Muscle of leg (tissue), 16 donors: Measurements from ENCODE around the gene ELAVL3. TPM values are rescaled to one million over a fixed set of nuclear protein-coding genes. Genes with fewer than 3 reads are reported as not detected.

ENCODE experiments used
- DNase-seq: peaks from one replicate; pipeline ENCODE4 v3.0.0; 2013
- H3K27ac ChIP-seq: one replicate; pipeline ENCODE4 v1.5.1; 2013; ENCODE audit warnings: mild to moderate bottlenecking, low read length, control low read depth
- H3K27me3 ChIP-seq: one replicate; pipeline ENCODE4 v1.6.1; 2013; ENCODE audit warnings: low read length; ENCODE audit not compliant: control insufficient read depth, insufficient read depth
- H3K36me3 ChIP-seq: one replicate; pipeline ENCODE4 v1.6.1; 2013; ENCODE audit warnings: low read length; ENCODE audit not compliant: control insufficient read depth, insufficient read depth
- H3K4me1 ChIP-seq: one replicate; pipeline ENCODE4 v1.6.1; 2013; ENCODE audit warnings: low read length; ENCODE audit not compliant: control insufficient read depth, insufficient read depth
- H3K4me3 ChIP-seq: one replicate; pipeline ENCODE4 v1.5.1; 2013; ENCODE audit warnings: low read length, control low read depth
- H3K9me3 ChIP-seq: replicated peaks from 2 replicates; pipeline ENCODE4 v1.6.1; 2013; ENCODE audit warnings: low read depth, low read length; ENCODE audit not compliant: control insufficient read depth
- WGBS: methylation state at CpG from one replicate; pipeline ENCODE4 v1.1.5; 2013; ENCODE audit warnings: missing lambda C conversion rate; ENCODE audit not compliant: insufficient coverage; 5-methylcytosine and 5-hydroxymethylcytosine counted together
- long read RNA-seq, 11 donors: transcript quantifications; one replicate each; lab custom pipeline, GENCODE V29; 2026
- polyA plus RNA-seq, 8 donors: library from polyadenylated mRNA; unstranded; fragments of 120-200 nt; gene quantifications; one replicate each; pipeline versions ENCODE4 v1.2.1 to v1.2.3, GENCODE V29; 2013; ENCODE audit warnings: inconsistent platforms in 1 of 8, low replicate concordance in 1 of 8; ENCODE audit not compliant: insufficient read length in 8 of 8, insufficient read depth in 1 of 8
- total RNA-seq: library from RNA; stranded (reverse); fragments of 120-200 nt; gene quantifications from one replicate; pipeline ENCODE4 v1.2.4, GENCODE V29; 2013

ELAVL3 gene
- total RNA-seq: 0.09 TPM
- under 1 TPM in 6 of 8 donors, not detected in 2; 0.05 to 0.16 (median 0.10) TPM for polyA plus RNA-seq
- long read RNA-seq, donor 1: 0 reads
- long read RNA-seq, donor 2: 0 reads
- long read RNA-seq, donor 3: 0 reads
- long read RNA-seq, donor 4, full-length matches to known transcripts: 1 of 30 reads
- long read RNA-seq, donor 4, partial matches to known transcripts: 29 of 30 reads
- long read RNA-seq, donor 4, other reads (novel, unspliced or antisense): 0 of 30 reads
- long read RNA-seq, donor 5: 0 reads
- long read RNA-seq, donor 6: 0 reads
- long read RNA-seq, donor 7: 0 reads
- long read RNA-seq, donor 8: 0 reads
- long read RNA-seq, donor 9: 0 reads
- long read RNA-seq, donor 10: 0 reads
- long read RNA-seq, donor 11: 0 reads

GRCh38 chr19:11480715-11481533 lies at the start of gene ELAVL3:
Gene ELAVL3, minus strand, starts transcription at chr19:11481046. Its CDS starts 438 bp downstream, at chr19:11480608.
- Histone ChIP-seq H3K27ac (no peak within 1 kb of the TSS), H3K9me3 (no peaks in the 10 kb centered on the region), H3K36me3 (peaks cover 4% of the 10 kb centered on the region), H3K27me3 (peaks cover 62% of the 10 kb centered on the region), H3K4me1 (peaks cover 25% of the 10 kb centered on the region), H3K4me3 (no peak within 1 kb of the TSS)
- DNase-seq: no peak
- WGBS: 6% methylated on average over 73 of the region's 77 CpGs

- 15% methylated on average over 5 of the region's 9 CpGs for WGBS
- Histone ChIP-seq H3K4me3 (no peak overlapping the region), H3K4me1 (peaks cover 16% of the 10 kb centered on the region)
These were observed 49.6 kb upstream of the ELAVL3 start for GRCh38 chr19:11530432-11530831.

GRCh38 chr19:11528551-11529341 lies 47.9 kb upstream of the ELAVL3 start, which contains the start of gene ECSIT:
Gene ECSIT, minus strand, starts transcription at chr19:11529134. Its CDS starts 9,964 bp downstream, at chr19:11519170.
- peaks cover 15% of the 10 kb centered on the region for H3K4me1 ChIP-seq
- no peaks in the 10 kb centered on the region for H3K27me3 ChIP-seq
- DNase-seq: peak; percentile 99
- H3K27ac ChIP-seq: peak within 1 kb of the TSS; percentile 95
- WGBS: under 1% methylated on average over 45 of the region's 47 CpGs
- no peaks in the 10 kb centered on the region for H3K36me3 ChIP-seq
- H3K4me3 ChIP-seq: peak within 1 kb of the TSS; percentile 95
- no peaks in the 10 kb centered on the region for H3K9me3 ChIP-seq

More at GRCh38 chr19:11530432-11530831, 49.6 kb upstream of the ELAVL3 start:
- Histone ChIP-seq H3K27me3 (no peaks in the 10 kb centered on the region), H3K27ac (no peak overlapping the region), H3K36me3 (no peaks in the 10 kb centered on the region), H3K9me3 (no peaks in the 10 kb centered on the region)
- DNase-seq: peak; percentile 74

GRCh38 chr19:11519138-11519537 lies 38.3 kb upstream of the ELAVL3 start:
- Histone ChIP-seq H3K4me1 (no peaks in the 10 kb centered on the region), H3K4me3 (no peak overlapping the region), H3K27ac (no peak overlapping the region), H3K27me3 (no peaks in the 10 kb centered on the region), H3K9me3 (no peaks in the 10 kb centered on the region), H3K36me3 (peaks cover 23% of the 10 kb centered on the region)
- WGBS: 89% methylated on average over 9 of the region's 9 CpGs
- DNase-seq: no peak

- 94% methylated on average over 20 of the region's 20 CpGs for WGBS
- Histone ChIP-seq H3K9me3 (no peaks in the 10 kb centered on the region), H3K27me3 (no peaks in the 10 kb centered on the region), H3K27ac (no peak overlapping the region), H3K4me3 (no peak overlapping the region), H3K4me1 (no peaks in the 10 kb centered on the region), H3K36me3 (peaks cover 40% of the 10 kb centered on the region)
- DNase-seq: no peak
These were observed 33.1 kb upstream of the ELAVL3 start for GRCh38 chr19:11513946-11514345.

- Histone ChIP-seq H3K4me1 (peaks cover 8% of the 10 kb centered on the region), H3K27me3 (no peaks in the 10 kb centered on the region), H3K4me3 (no peak overlapping the region), H3K36me3 (peaks cover 25% of the 10 kb centered on the region), H3K27ac (no peak overlapping the region), H3K9me3 (no peaks in the 10 kb centered on the region)
- 63% methylated on average over 2 of the region's 8 CpGs for WGBS
- DNase-seq: no peak
These were observed 29.6 kb upstream of the ELAVL3 start for GRCh38 chr19:11510444-11510843.

GRCh38 chr19:11507370-11508078 lies 26.7 kb upstream of the ELAVL3 start:
- 89% methylated on average over 9 of the region's 18 CpGs for WGBS
- H3K36me3 ChIP-seq: peaks cover 10% of the 10 kb centered on the region
- H3K4me3 ChIP-seq: no peak overlapping the region
- no peak for DNase-seq
- H3K9me3 ChIP-seq: no peaks in the 10 kb centered on the region
- H3K4me1 ChIP-seq: peaks cover 14% of the 10 kb centered on the region
- H3K27ac ChIP-seq: no peak overlapping the region
- H3K27me3 ChIP-seq: no peaks in the 10 kb centered on the region

GRCh38 chr19:11506967-11507366 lies 26.1 kb upstream of the ELAVL3 start:
- H3K9me3 ChIP-seq: no peaks in the 10 kb centered on the region
- no peak overlapping the region for H3K4me3 ChIP-seq
- H3K27ac ChIP-seq: no peak overlapping the region
- DNase-seq: no peak
- peaks cover 10% of the 10 kb centered on the region for H3K36me3 ChIP-seq
- 89% methylated on average over 4 of the region's 6 CpGs for WGBS
- H3K27me3 ChIP-seq: no peaks in the 10 kb centered on the region
- H3K4me1 ChIP-seq: peaks cover 14% of the 10 kb centered on the region

- H3K36me3 ChIP-seq: peaks cover 6% of the 10 kb centered on the region
- H3K9me3 ChIP-seq: no peaks in the 10 kb centered on the region
- peak overlapping the region; percentile 65 for H3K4me3 ChIP-seq
- DNase-seq: no peak
- 19% methylated on average over 18 of the region's 20 CpGs for WGBS
- H3K4me1 ChIP-seq: peaks cover 14% of the 10 kb centered on the region
- H3K27ac ChIP-seq: peak overlapping the region; percentile 82
- H3K27me3 ChIP-seq: no peaks in the 10 kb centered on the region
These were observed 25.3 kb upstream of the ELAVL3 start for GRCh38 chr19:11506101-11506555.
